Transverse colon (tissue), 4 donors: Measurements from ENCODE around the gene JAM3.

ENCODE experiments used
- CTCF ChIP-seq, 5 experiments: fragments of 200-600 bp in 3 of 5; fragments of 450-650 bp in 2 of 5; sonication (generic) in 3 of 5; IDR thresholded peaks; 1 replicate in 2 of 5; 2 replicates in 3 of 5; pipeline ENCODE4 v1.5.1; 2016 to 2017; ENCODE audit warnings: antibody characterized with exemption in 5 of 5, inconsistent platforms in 3 of 5, mild to moderate bottlenecking in 2 of 5, moderate library complexity in 1 of 5
- EP300 ChIP-seq: sonication (generic); formaldehyde crosslinking; IDR thresholded peaks from one replicate; pipeline ENCODE4 v1.6.1; 2017; ENCODE audit warnings: antibody characterized with exemption, low read depth
- POLR2AphosphoS5 ChIP-seq, 3 donors: sonication (generic); formaldehyde crosslinking; IDR thresholded peaks; one replicate each; pipeline ENCODE4 v1.6.1; 2016; ENCODE audit warnings: antibody characterized with exemption in 3 of 3

DNA sequence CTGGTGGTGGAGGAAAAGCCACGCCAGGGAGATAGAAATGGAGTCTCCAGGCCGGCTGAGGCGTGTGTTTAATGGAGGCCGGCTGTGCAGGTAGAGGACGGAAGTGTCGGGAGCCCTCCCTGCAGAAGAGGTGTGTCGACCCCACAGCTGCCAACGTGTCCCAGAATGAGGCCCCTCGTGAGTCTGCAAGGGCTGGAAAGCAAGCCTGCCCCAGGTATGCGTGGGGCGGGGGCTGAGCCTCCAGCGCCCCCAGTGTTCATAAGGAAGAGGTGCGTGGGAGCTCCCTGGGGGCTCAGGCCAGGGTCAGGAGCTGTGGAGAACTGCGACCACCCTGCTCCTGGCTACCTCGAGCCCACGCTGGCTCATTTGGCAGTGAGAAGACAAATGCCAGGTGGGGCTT lies 38.0 kb upstream of the JAM3 start:
- no peak for TF ChIP-seq POLR2AphosphoS5 (IDR thresholded peaks at IDR 0.05)
- TF ChIP-seq CTCF (IDR thresholded peaks at IDR 0.05): no peak
- no peak for TF ChIP-seq EP300
